ENCODE data around the gene APBB2. TPM values are rescaled to one million over a fixed set of nuclear protein-coding genes. Genes with fewer than 3 reads are reported as not detected.

The APBB2 gene
- total and polyA plus RNA-seq, 2 experiments from 2014 or later, result 35.8 to 74.8 TPM

- DNase-seq (ENCODE audit: low spot score) (no peak), ATAC-seq (no peak)
- Histone ChIP-seq H3K27me3 (ENCODE audit: insufficient read depth) (no peaks in the 10 kb centered on the region), H3K4me3 (no peak overlapping the region), H3K79me2 (replicated peaks; ENCODE audit: insufficient read depth) (peaks cover 86% of the 10 kb centered on the region), H3K9me2 (ENCODE audit: insufficient read depth) (peaks cover 3% of the 10 kb centered on the region), H2AFZ (no peak overlapping the region), H3K4me1 (ENCODE audit: insufficient read depth) (peaks cover 14% of the 10 kb centered on the region), H3K36me3 (ENCODE audit: insufficient read depth) (no peaks in the 10 kb centered on the region), H3K4me2 (no peak overlapping the region), H3F3A (replicated peaks; ENCODE audit: low read depth) (no peaks in the 10 kb centered on the region), H4K20me1 (replicated peaks; ENCODE audit: insufficient read depth) (peaks cover 6% of the 10 kb centered on the region; the same call in 1 of the 2 replicates), H3K27ac (ENCODE audit: low read depth) (no peak overlapping the region)
- Mint-ChIP-seq H3K36me3 (ENCODE audit: low read depth) (no peaks in the 10 kb centered on the region), H3K27ac (no peak overlapping the region), H3K4me1 (peaks cover 24% of the 10 kb centered on the region), H3K4me3 (no peak overlapping the region), H3K27me3 (ENCODE audit: insufficient read depth, low read depth, poor library complexity) (peaks cover 2% of the 10 kb centered on the region), H3K9me3 (no peaks in the 10 kb centered on the region)
- TF ChIP-seq ZNF114 (CRISPR knock-in tag; IDR thresholded peaks at IDR 0.05) (no peak), CTCF (conservative IDR thresholded peaks at IDR 0.05; ENCODE audit: low read depth in 2 of 2) (no peak), ZNF462 (CRISPR knock-in tag; IDR thresholded peaks at IDR 0.05) (no peak), EZH2 (IDR thresholded peaks at IDR 0.05; ENCODE audit: low read depth, unreplicated experiment) (no peak), REST (IDR thresholded peaks at IDR 0.05; ENCODE audit: unreplicated experiment) (no peak), CREB1 (CRISPR knock-in tag; IDR thresholded peaks at IDR 0.05; ENCODE audit: low read depth) (no peak), NANOG (IDR thresholded peaks at IDR 0.05; ENCODE audit: borderline replicate concordance) (no peak), EZH2phosphoT487 (IDR thresholded peaks at IDR 0.05; ENCODE audit: unreplicated experiment) (no peak), ZNF331 (CRISPR knock-in tag; IDR thresholded peaks at IDR 0.05; ENCODE audit: low read depth) (no peak), ETS1 (IDR thresholded peaks at IDR 0.05) (no peak), STAT1 (IDR thresholded peaks at IDR 0.05; ENCODE audit: unreplicated experiment) (no peak), JUNB (IDR thresholded peaks at IDR 0.05; ENCODE audit: unreplicated experiment) (no peak), POLR2AphosphoS5 (IDR thresholded peaks at IDR 0.05; ENCODE audit: low read depth) (no peak)
These were observed 22.2 kb downstream of the APBB2 start for GRCh38 chr4:41192136-41192535.
